Activated CD8-positive, alpha-beta T cell treated with anti-CD3 and anti-CD28 coated beads for 36 hours (primary cell): ENCODE results near the gene STAM. TPM values are rescaled to one million over a fixed set of nuclear protein-coding genes. Genes with fewer than 3 reads are reported as not detected.

Experiments
- ATAC-seq: fragments of 200-7000 bp; cut with Tn5 transposase; one replicate; pipeline ENCODE4 v1.10.0; 2021; ENCODE audit warnings: mild to moderate bottlenecking, moderate library complexity
- CTCF ChIA-PET: fragments of 350-600 bp; sonication (Branson Sonifier 250); formaldehyde crosslinking; loops from one replicate; lab custom pipeline; 2021; ENCODE audit warnings: antibody characterized with exemption; lab: Charles Lee
- POLR2A ChIA-PET: fragments of 350-600 bp; sonication (Branson Sonifier 250); formaldehyde crosslinking; loops from one replicate; lab custom pipeline; 2021; ENCODE audit warnings: antibody characterized with exemption; lab: Charles Lee
- DNase-seq: peaks from one replicate; pipeline ENCODE4 v3.0.0-alpha.2; 2020
- H3K27ac Mint-ChIP-seq: one replicate; pipeline ENCODE4 v1.8.0; 2021; ENCODE audit warnings: mild to moderate bottlenecking, mixed read lengths
- H3K27me3 Mint-ChIP-seq: one replicate; pipeline ENCODE4 v1.8.0; 2021; ENCODE audit warnings: mixed read lengths
- H3K36me3 Mint-ChIP-seq: one replicate; pipeline ENCODE4 v1.8.0; 2021; ENCODE audit warnings: low read depth, mixed read lengths
- H3K4me1 Mint-ChIP-seq: one replicate; pipeline ENCODE4 v1.8.0; 2021; ENCODE audit warnings: low read depth, mixed read lengths
- H3K4me3 Mint-ChIP-seq: one replicate; pipeline ENCODE4 v1.8.0; 2021; ENCODE audit warnings: mild to moderate bottlenecking, moderate library complexity, mixed read lengths
- H3K9me3 Mint-ChIP-seq: one replicate; pipeline ENCODE4 v1.8.0; 2021; ENCODE audit warnings: mixed read lengths
- CTCF ChIP-seq: fragments of 200-600 bp; IDR thresholded peaks from one replicate; pipeline ENCODE4 v1.8.0; 2022; ENCODE audit warnings: antibody characterized with exemption, mild to moderate bottlenecking
- intact Hi-C: fragments of 100-400 bp; cut with micrococcal nuclease; formaldehyde crosslinking; loops from one replicate; pipeline ENCODE4 v1.10.0; 2022
- total RNA-seq, 2 experiments: library from RNA; stranded (reverse); gene quantifications; one replicate each; pipeline ENCODE4 v1.2.3, GENCODE V29; 2021

The STAM gene
- total RNA-seq, 2 experiments from 2014 or later = 21.6 to 24.5 TPM

GRCh38 chr10:17740668-17741067 is 96.7 kb downstream of the STAM start:
- Mint-ChIP-seq H3K36me3 (no peaks in the 10 kb centered on the region), H3K4me1 (peaks cover 11% of the 10 kb centered on the region), H3K27me3 (no peaks in the 10 kb centered on the region), H3K9me3 (no peaks in the 10 kb centered on the region), H3K4me3 (no peak overlapping the region), H3K27ac (no peak overlapping the region)
- ChIA-PET CTCF (interaction anchor here (0.6 to 1.0 kb wide), 2 partner anchors 34 to 132 kb away, joined by 3 read pairs; no protein-coding TSS in a partner anchor), POLR2A (interaction anchor here (0.5 kb wide), 1 partner anchor 882 kb away, joined by 3 read pairs; no protein-coding TSS in a partner anchor)
- no peak for TF ChIP-seq CTCF
- no peak for ATAC-seq
- intact Hi-C loops = no loop called here
- no peak for DNase-seq

- CTCF ChIA-PET = interaction anchor here (0.7 to 3.7 kb wide), 13 partner anchors 12 to 142 kb away, joined by 3 to 12 read pairs (median 3); no protein-coding TSS in a partner anchor
- POLR2A ChIA-PET = interaction anchor here (1.4 kb wide), 1 partner anchor 99 kb away, joined by 3 read pairs; the partner anchor contains the start of gene STAM
Observed at GRCh38 chr10:17742918-17743317, 99.0 kb downstream of the STAM start.

GRCh38 chr10:17743437-17743836 is 99.5 kb downstream of the STAM start:
- no peak for TF ChIP-seq CTCF
- intact Hi-C loops = no loop called here
- Mint-ChIP-seq H3K36me3 (no peaks in the 10 kb centered on the region), H3K4me1 (peaks cover 9% of the 10 kb centered on the region), H3K27me3 (no peaks in the 10 kb centered on the region), H3K27ac (no peak overlapping the region), H3K4me3 (no peak overlapping the region), H3K9me3 (no peaks in the 10 kb centered on the region)
- ATAC-seq = no peak
- CTCF ChIA-PET = interaction anchor here (0.7 to 3.7 kb wide), 11 partner anchors 14 to 335 kb away, joined by 3 to 12 read pairs (median 3); partner anchors contain the start of gene HACD1
- DNase-seq = no peak
- POLR2A ChIA-PET = interaction anchor here (1.4 kb wide), 1 partner anchor 100 kb away, joined by 3 read pairs; the partner anchor contains the start of gene STAM

More at GRCh38 chr10:17742918-17743317, 99.0 kb downstream of the STAM start:
- peak; percentile 75 for TF ChIP-seq CTCF
- intact Hi-C loops = no loop called here
- Mint-ChIP-seq H3K4me3 (no peak overlapping the region), H3K9me3 (no peaks in the 10 kb centered on the region), H3K27ac (no peak overlapping the region), H3K36me3 (no peaks in the 10 kb centered on the region), H3K4me1 (peaks cover 9% of the 10 kb centered on the region), H3K27me3 (no peaks in the 10 kb centered on the region)
- ATAC-seq (peak; percentile 85), DNase-seq (peak; percentile 82)

- Mint-ChIP-seq H3K27me3 (no peaks in the 10 kb centered on the region), H3K9me3 (no peaks in the 10 kb centered on the region), H3K27ac (no peak overlapping the region), H3K4me3 (no peak overlapping the region), H3K36me3 (no peaks in the 10 kb centered on the region), H3K4me1 (peaks cover 9% of the 10 kb centered on the region)
- ATAC-seq (no peak), DNase-seq (no peak)
- ChIA-PET POLR2A (interaction anchor here (0.6 to 1.4 kb wide), 2 partner anchors 101 to 483 kb away, joined by 3 read pairs; partner anchors contain the start of gene STAM), CTCF (interaction anchor here (0.9 to 3.7 kb wide), 4 partner anchors 51 to 138 kb away, joined by 3 to 12 read pairs (median 6); no protein-coding TSS in a partner anchor)
- no peak for TF ChIP-seq CTCF
- intact Hi-C loops = loop anchor here (2.0 kb wide), 1 partner anchor 138 kb away; no protein-coding TSS in a partner anchor
Observed at GRCh38 chr10:17744341-17744861, 100.5 kb downstream of the STAM start.
